Fibroblast of skin of left quadriceps (primary cell): ENCODE results near the gene UBALD2.
"Not testable (repeated sequence)": the region's sequence is repeated elsewhere in the genome, so short reads cannot be mapped to it uniquely, and the experiment has no call there.

Experiments used
- DNase-seq, 2 experiments: peaks; one replicate each; pipeline ENCODE4 v3.0.0-alpha.2; 2013; ENCODE audit warnings: low read depth in 2 of 2

Gene UBALD2

DNA sequence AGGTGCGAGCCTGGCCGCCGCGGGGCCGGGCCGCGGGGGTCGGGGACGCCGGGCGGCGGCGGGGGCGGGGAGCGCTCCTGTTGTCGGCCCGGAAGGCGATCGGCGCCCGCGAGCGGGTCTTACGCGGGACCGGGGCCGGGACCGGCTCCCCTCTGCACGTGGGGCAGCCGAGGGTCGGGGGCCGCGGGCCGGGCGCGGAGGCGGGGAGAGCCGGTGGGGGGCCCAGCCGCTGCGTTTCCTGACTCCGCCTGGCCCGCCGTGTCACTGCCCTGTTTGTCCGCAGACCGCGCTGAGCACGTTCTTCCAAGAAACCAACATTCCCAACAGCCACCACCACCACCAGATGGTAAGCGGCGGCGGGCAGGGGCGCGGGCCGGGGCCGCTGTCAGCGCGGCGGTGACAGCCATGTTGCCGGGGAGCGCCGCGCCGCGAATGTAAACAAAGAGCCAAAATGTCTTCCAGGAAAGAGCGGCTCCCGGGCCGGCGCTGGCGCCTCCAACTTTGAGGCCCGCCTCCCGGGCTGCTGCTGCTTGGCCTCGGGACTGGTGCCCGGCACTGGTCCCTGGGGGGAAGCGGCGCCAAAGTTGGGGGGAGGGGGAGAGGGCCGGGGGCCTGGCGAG, 586 bp downstream of the UBALD2 start:
- DNase-seq = no peak

GRCh38 chr17:76266244-76266938, 1.2 kb downstream of the UBALD2 start:
- DNase-seq = no peak

DNA sequence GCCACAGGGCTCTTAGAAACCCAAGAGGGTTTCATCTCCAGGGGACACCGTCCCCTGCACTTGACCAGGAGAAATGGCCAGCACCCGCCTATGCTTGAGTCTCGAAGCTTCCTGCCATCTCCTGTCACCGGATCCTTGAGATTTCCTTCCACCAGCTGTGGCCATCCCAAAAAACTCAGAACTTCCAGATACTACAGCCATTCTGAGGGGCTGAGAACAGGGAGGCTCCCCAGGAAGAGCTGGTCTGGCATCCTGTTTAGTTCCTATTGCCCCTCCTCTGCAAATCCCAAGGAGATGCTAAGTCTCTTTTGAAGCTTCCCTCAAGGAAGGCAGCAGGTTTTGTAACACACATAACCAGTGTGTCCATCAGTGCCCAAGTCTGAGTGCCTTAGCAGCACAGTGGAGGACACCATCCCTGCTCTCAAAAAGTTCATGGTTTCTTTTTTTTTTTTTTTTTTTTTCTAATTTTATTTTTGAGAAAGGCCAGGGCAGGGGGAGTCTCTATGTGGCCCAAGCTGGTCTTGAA, 2.0 kb downstream of the UBALD2 start:
- DNase-seq = no peak

GRCh38 chr17:76267581-76268001, 2.4 kb downstream of the UBALD2 start:
- DNase-seq = not testable (repeated sequence)

DNA sequence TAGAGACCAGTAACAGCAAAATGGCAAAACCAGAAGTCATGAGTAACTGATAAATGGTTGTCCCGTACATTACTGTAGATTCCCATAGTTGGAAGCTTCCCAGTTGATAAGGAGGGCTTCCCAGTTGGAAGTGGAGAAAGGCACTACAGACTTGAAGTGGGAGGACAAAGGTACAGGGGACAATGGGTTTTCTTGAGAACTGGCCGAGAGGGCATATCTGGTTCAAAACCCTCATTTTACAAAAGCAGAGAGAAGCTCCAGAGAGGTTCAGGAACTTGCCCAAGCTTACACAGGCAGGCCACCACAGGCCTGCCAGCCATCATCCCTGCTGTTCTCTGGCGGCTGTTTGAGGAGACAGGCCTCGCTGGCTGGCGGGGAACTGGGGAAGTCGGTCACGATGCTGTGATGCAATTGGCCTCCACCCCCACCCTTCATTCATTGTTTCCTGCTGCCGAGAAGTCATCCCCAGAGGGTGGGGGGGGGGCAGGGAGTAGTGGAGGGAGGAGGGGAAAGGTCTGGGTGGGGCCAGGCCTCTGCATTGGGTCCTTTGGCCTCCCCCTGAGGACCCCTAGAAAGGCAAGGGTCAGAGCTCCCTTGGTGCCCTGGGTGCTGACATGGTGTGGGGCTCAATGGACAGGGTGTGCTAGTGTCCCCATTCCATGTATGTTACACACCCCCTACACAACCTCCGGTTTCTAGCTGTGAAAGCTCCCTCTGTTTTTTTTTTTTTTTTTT, 3.0 kb downstream of the UBALD2 start:
- DNase-seq = peak in 1 of 2 experiments; percentile 49

DNA sequence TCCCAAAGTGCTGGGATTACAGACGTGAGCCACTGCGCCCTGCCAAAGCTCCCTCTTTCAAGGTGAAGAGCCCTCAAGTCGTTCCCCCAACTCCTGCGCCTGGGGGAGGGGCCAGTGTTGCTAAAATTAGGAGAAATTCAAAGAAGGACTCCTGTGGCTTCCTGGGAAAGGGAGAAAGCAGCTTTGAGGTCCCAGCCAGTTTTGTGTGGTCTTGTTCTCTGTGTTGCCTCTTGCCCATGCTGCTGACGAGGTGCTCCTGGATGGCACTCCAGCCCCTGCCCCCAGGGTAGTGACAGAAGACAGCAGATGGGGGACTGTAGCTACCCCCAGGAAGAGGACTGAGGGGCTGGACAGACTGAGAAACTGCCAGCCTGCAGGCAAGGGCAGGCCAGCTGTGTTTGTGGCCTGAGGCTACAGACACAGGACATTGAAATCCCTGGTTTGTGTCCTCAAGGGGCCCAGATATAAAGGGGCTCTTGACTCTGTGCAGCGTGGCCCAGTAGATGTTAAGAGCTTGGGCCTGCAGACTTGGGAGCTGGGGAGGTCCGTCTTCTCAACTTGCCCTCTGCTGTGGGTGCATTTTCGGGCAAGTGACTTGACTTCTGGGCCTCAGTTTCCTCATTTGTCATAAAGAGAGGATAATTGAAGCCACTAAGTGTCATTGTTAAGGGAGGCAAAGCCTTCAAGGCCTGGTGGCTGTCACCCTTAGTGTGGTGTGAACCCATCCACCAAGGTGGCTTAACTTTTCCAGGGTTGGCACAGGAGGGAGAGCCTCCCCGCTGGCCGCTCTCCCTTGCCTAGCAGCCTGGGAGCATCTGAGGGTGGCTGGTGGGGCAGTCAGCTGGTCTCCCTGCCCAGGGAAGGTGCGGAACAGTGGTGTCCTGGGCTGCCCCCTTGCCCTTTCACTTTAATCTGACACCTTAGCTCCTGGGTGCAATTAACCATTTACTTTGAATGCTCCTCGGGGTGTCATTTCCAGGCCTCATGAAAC, 4.1 kb downstream of the UBALD2 start:
- no peak for DNase-seq

DNA sequence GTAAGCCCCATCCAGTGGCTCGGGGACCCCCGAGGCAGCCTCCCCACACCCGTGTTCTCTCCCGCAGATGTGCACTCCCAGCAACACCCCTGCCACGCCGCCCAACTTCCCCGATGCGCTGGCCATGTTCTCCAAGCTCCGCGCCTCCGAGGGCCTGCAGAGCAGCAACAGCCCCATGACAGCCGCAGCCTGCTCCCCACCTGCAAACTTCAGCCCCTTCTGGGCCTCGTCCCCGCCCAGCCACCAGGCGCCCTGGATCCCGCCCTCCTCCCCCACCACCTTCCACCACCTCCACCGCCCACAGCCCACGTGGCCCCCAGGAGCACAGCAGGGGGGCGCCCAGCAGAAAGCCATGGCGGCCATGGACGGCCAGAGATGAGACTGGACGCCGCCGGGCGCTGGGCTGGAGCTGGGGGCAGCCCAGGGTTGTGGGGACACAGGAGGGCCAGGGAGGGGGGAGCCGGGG, 5.0 kb downstream of the UBALD2 start:
- no peak for DNase-seq

- DNase-seq = no peak
These were observed 5.9 kb downstream of the UBALD2 start for GRCh38 chr17:76270770-76271668.

GRCh38 chr17:76271669-76272540, 6.8 kb downstream of the UBALD2 start:
- no peak for DNase-seq

- no peak for DNase-seq
These were observed 7.6 kb downstream of the UBALD2 start for GRCh38 chr17:76272541-76273444.

GRCh38 chr17:76273445-76274111, 8.4 kb downstream of the UBALD2 start:
- no peak for DNase-seq

GRCh38 chr17:76274112-76274956, 9.2 kb downstream of the UBALD2 start:
- no peak for DNase-seq

GRCh38 chr17:76275382-76276068, 10.4 kb downstream of the UBALD2 start:
- DNase-seq = no peak

GRCh38 chr17:76276069-76276431, 10.9 kb downstream of the UBALD2 start:
- no peak for DNase-seq

GRCh38 chr17:76276461-76277299, 11.5 kb downstream of the UBALD2 start:
- DNase-seq = no peak
